Smooth muscle cell (in vitro differentiated cells): ENCODE results near the gene USF3. TPM values are rescaled to one million over a fixed set of nuclear protein-coding genes. Genes with fewer than 3 reads are reported as not detected.
"Not testable (repeated sequence)": the region's sequence is repeated elsewhere in the genome, so short reads cannot be mapped to it uniquely, and the experiment has no call there.

Experiments used
- DNase-seq: peaks from one replicate; lab custom pipeline; 2025; ENCODE audit not compliant: unreplicated experiment; lab: John Stamatoyannopoulos, UW
- H2AFZ ChIP-seq: fragments of 200-600 bp; sonication (generic); 2 replicates; pipeline ENCODE4 v1.6.0; 2016; ENCODE audit warnings: antibody characterized with exemption, low read depth, mild to moderate bottlenecking
- H3F3A ChIP-seq: fragments of 200-600 bp; sonication (generic); 2 replicates; pipeline ENCODE4 v1.6.0; 2017; ENCODE audit warnings: antibody characterized with exemption, low read depth
- H3K27ac ChIP-seq: fragments of 200-600 bp; sonication (generic); 2 replicates; pipeline ENCODE4 v1.5.1; 2016; ENCODE audit warnings: low read depth, mild to moderate bottlenecking
- H3K27me3 ChIP-seq: fragments of 200-600 bp; sonication (generic); 2 replicates; pipeline ENCODE4 v1.6.1; 2016; ENCODE audit warnings: low read depth, mild to moderate bottlenecking
- H3K36me3 ChIP-seq: fragments of 200-600 bp; sonication (generic); 2 replicates; pipeline ENCODE4 v1.5.1; 2016; ENCODE audit warnings: low read depth
- H3K4me1 ChIP-seq: fragments of 200-600 bp; sonication (generic); 2 replicates; pipeline ENCODE4 v1.5.1; 2016; ENCODE audit warnings: low read depth
- H3K4me2 ChIP-seq: fragments of 200-600 bp; sonication (generic); 2 replicates; pipeline ENCODE4 v1.6.0; 2016; ENCODE audit warnings: mild to moderate bottlenecking
- H3K4me3 ChIP-seq: fragments of 200-600 bp; sonication (generic); 2 replicates; pipeline ENCODE4 v1.5.1; 2016; ENCODE audit warnings: mild to moderate bottlenecking
- H3K79me2 ChIP-seq: fragments of 200-600 bp; sonication (generic); 2 replicates; pipeline ENCODE4 v1.6.0; 2016; ENCODE audit warnings: low read depth, mild to moderate bottlenecking
- H3K9ac ChIP-seq: fragments of 200-600 bp; sonication (generic); 2 replicates; pipeline ENCODE4 v1.6.0; 2016; ENCODE audit warnings: low read depth
- H3K9me3 ChIP-seq: fragments of 200-600 bp; sonication (generic); replicated peaks from 2 replicates; pipeline ENCODE4 v1.5.1; 2016; ENCODE audit warnings: low read depth
- H4K20me1 ChIP-seq: fragments of 200-600 bp; sonication (generic); 2 replicates; pipeline ENCODE4 v1.6.0; 2016; ENCODE audit warnings: low read depth
- WGBS: methylation state at CpG from one replicate; pipeline ENCODE4 v1.1.7; 2016; ENCODE audit warnings: low lambda C conversion rate; 5-methylcytosine and 5-hydroxymethylcytosine counted together
- polyA plus RNA-seq: library from polyadenylated mRNA; unstranded; fragments of >200 nt; fragmentation: Nextera tagmentation; extraction: Ambion mirVana; gene quantifications from 2 replicates; pipeline ENCODE4 v1.2.1, GENCODE V29; 2016
- total RNA-seq: library from RNA; depleted of rRNA; stranded (reverse); fragments of >200 nt; gene quantifications from 2 replicates; pipeline ENCODE4 v1.2.3, GENCODE V29; 2014
- TF ChIP-seq, protein P1 (sequence below): fragments of 200-600 bp; sonication (generic); IDR thresholded peaks from 2 replicates; pipeline ENCODE4 v1.5.1; 2017; ENCODE audit warnings: borderline replicate concordance, mild to moderate bottlenecking, antibody characterized with exemption; ENCODE audit not compliant: insufficient read depth, poor library complexity, severe bottlenecking

USF3 gene
- total and polyA plus RNA-seq, 2 experiments from 2014 or later = 2.9 to 12.3 TPM

DNA sequence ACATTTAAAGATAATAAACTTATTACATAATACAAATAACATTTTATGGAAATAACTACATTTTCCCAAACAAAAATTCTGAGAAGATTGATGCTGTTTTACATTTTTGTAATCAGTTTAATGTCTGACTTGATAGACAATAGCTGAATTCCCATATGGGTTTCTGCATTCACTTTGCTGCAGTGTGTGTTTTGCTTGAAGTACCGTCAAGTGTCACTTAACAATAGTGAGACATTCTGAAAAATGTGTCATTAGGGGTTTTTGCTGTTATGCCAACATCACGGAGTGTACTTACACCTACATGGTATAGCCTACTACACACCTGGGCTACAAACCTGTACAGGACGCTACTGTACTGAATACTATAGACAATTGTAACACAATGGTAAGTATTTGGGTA is 57.5 kb downstream of the USF3 start:
- Histone ChIP-seq H3K9me3 (no peaks in the 10 kb centered on the region), H3K4me2 (no peak overlapping the region), H2AFZ (no peak overlapping the region), H3K27ac (no peak overlapping the region), H3K4me3 (no peak overlapping the region), H4K20me1 (no peaks in the 10 kb centered on the region), H3K9ac (no peak overlapping the region), H3K4me1 (no peaks in the 10 kb centered on the region), H3K36me3 (no peaks in the 10 kb centered on the region), H3K79me2 (no peaks in the 10 kb centered on the region), H3K27me3 (no peaks in the 10 kb centered on the region), H3F3A (no peaks in the 10 kb centered on the region)
- WGBS = 94% methylated on average over 3 of the region's 3 CpGs
- TF ChIP-seq, protein P1, sequence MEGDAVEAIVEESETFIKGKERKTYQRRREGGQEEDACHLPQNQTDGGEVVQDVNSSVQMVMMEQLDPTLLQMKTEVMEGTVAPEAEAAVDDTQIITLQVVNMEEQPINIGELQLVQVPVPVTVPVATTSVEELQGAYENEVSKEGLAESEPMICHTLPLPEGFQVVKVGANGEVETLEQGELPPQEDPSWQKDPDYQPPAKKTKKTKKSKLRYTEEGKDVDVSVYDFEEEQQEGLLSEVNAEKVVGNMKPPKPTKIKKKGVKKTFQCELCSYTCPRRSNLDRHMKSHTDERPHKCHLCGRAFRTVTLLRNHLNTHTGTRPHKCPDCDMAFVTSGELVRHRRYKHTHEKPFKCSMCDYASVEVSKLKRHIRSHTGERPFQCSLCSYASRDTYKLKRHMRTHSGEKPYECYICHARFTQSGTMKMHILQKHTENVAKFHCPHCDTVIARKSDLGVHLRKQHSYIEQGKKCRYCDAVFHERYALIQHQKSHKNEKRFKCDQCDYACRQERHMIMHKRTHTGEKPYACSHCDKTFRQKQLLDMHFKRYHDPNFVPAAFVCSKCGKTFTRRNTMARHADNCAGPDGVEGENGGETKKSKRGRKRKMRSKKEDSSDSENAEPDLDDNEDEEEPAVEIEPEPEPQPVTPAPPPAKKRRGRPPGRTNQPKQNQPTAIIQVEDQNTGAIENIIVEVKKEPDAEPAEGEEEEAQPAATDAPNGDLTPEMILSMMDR = no peak
- no peak for DNase-seq

DNA sequence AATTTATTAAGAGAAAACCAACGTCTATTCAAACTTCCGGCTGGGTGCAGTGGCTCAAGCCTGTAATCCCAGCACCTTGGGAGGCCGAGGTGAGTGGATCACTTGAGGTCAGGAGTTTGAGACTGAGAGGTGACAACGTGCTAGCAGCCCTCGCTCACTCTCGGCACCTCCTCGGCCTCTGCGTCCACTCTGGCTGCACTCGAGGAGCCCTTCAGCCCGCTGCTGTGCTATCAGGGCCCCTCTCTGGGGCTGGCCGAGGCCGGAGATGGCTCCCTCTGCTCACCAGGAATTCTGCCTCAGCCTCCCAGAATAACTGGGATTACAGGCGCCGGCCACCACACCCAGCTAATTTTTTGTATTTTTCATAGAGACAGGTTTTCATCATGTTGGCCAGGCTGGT is 58.7 kb downstream of the USF3 start:
- no peaks in the 10 kb centered on the region for H3K36me3 ChIP-seq
- no peak for DNase-seq

DNA sequence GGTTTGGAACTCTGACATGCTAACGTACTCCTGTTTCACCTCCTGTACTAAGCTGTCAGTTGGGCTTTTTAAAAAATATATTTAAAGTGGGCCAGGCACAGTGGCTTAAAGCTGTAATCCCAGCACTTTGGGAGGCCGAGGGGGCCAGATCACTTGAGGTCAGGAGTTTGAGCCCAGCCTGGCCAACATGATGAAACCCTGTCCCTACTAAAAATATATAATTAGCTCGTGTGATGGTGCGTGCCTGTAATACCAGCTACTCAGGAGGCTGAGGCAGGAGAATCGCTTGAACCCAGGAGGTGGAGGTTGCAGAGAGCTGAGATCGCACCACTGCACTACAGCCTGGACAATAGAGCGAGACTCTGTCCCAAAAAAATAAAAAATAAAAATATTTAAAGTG is 60.4 kb downstream of the USF3 start:
- not testable (repeated sequence) for H3F3A ChIP-seq, H3K4me3 ChIP-seq, H3K4me2 ChIP-seq, H3K27ac ChIP-seq, H3K4me1 ChIP-seq, H4K20me1 ChIP-seq, H3K9me3 ChIP-seq, H3K36me3 ChIP-seq, H3K27me3 ChIP-seq, H2AFZ ChIP-seq, H3K79me2 ChIP-seq, H3K9ac ChIP-seq, DNase-seq
- WGBS = 95% methylated on average over 7 of the region's 7 CpGs

More for the DNA sequence above, 58.7 kb downstream of the USF3 start:
- Histone ChIP-seq H3F3A (no peaks in the 10 kb centered on the region), H3K4me3 (no peak overlapping the region), H3K4me2 (no peak overlapping the region), H3K79me2 (no peaks in the 10 kb centered on the region), H2AFZ (no peak overlapping the region), H3K27me3 (no peaks in the 10 kb centered on the region), H3K27ac (no peak overlapping the region), H4K20me1 (no peaks in the 10 kb centered on the region), H3K9me3 (no peaks in the 10 kb centered on the region), H3K4me1 (no peaks in the 10 kb centered on the region), H3K9ac (no peak overlapping the region)
- WGBS = 95% methylated on average over 14 of the region's 14 CpGs
- TF ChIP-seq, protein P1 = no peak

DNA sequence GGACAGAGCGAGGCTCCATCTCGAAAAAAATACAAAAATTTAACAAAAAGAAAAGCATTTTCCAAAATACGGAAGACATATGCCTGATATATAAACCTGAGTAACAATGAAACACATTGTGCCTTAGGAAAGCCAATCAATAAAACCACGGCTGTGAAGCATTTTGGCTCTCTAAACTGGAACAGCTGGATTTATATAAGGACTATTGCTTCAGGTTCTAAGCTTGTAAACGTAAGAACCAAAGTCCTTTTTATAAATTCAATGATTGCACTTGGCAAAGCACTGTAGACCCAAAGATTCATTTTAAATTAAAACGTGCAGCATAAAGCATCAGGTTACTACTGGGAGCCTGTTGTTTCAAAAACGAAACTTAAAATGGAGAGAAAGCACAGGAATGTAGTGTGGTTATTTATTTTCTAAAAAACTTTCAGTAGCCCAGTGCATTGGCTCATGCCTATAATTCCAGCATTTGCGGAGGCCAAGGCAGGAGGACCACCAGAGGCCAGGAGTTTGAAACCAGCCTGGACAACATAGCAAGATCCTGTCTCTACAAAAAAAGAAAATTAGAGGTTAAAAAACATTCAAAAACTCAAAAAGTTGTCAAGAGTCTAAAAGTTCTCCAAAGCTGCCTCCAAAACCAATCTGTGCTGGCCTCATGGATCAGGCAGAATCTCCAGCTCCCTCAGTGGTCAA is 61.5 kb downstream of the USF3 start:
- no peak for DNase-seq
- no peaks in the 10 kb centered on the region for H3K4me1 ChIP-seq
- TF ChIP-seq, protein P1 = no peak
- no peaks in the 10 kb centered on the region for H4K20me1 ChIP-seq
- no peaks in the 10 kb centered on the region for H3K9me3 ChIP-seq
- WGBS = 94% methylated on average over 8 of the region's 8 CpGs
- no peaks in the 10 kb centered on the region for H3K36me3 ChIP-seq
- no peaks in the 10 kb centered on the region for H3K79me2 ChIP-seq
- no peak overlapping the region for H3K4me3 ChIP-seq
- H2AFZ ChIP-seq = no peak overlapping the region
- no peaks in the 10 kb centered on the region for H3K27me3 ChIP-seq
- no peaks in the 10 kb centered on the region for H3F3A ChIP-seq
- no peak overlapping the region for H3K9ac ChIP-seq
- H3K4me2 ChIP-seq = no peak overlapping the region
- H3K27ac ChIP-seq = no peak overlapping the region
